Fibroblast of pulmonary artery (primary cell): ENCODE measurements around the gene LYPD6.

Experiments used
- DNase-seq: peaks from one replicate; pipeline ENCODE4 v3.0.0-alpha.2; 2010; ENCODE audit warnings: low read depth
- H3K4me3 ChIP-seq: replicated peaks from 2 replicates; pipeline ENCODE4 v1.5.1; 2011; ENCODE audit warnings: low read depth, mild to moderate bottlenecking, control low read depth, low read length, moderate library complexity
- CTCF ChIP-seq: IDR thresholded peaks from 2 replicates; pipeline ENCODE4 v1.5.1; 2011; ENCODE audit warnings: mild to moderate bottlenecking, control low read depth, low read length, inconsistent platforms; ENCODE audit errors: missing control alignments

LYPD6 gene

GRCh38 chr2:149472413-149472812, 142.0 kb downstream of the LYPD6 start:
- TF ChIP-seq CTCF: no peak
- no peak for DNase-seq
- H3K4me3 ChIP-seq: no peak overlapping the region

- no peak for TF ChIP-seq CTCF
- DNase-seq: no peak
- no peak overlapping the region for H3K4me3 ChIP-seq
Measured at GRCh38 chr2:149473068-149473467, 142.7 kb downstream of the LYPD6 start.

GRCh38 chr2:149473521-149473920, 143.1 kb downstream of the LYPD6 start:
- no peak for DNase-seq
- no peak for TF ChIP-seq CTCF
- no peak overlapping the region for H3K4me3 ChIP-seq

GRCh38 chr2:149483004-149483605, 152.7 kb downstream of the LYPD6 start:
- no peak for TF ChIP-seq CTCF
- H3K4me3 ChIP-seq: no peak overlapping the region
- DNase-seq: peak; percentile 16

- no peak overlapping the region for H3K4me3 ChIP-seq
- TF ChIP-seq CTCF: no peak
- DNase-seq: no peak
Measured at GRCh38 chr2:149486664-149487063, 156.3 kb downstream of the LYPD6 start.

GRCh38 chr2:149487189-149487588, 156.8 kb downstream of the LYPD6 start:
- H3K4me3 ChIP-seq: no peak overlapping the region
- TF ChIP-seq CTCF: peak; percentile 7
- no peak for DNase-seq

GRCh38 chr2:149488706-149489440, 158.5 kb downstream of the LYPD6 start:
- no peak overlapping the region for H3K4me3 ChIP-seq
- TF ChIP-seq CTCF: no peak
- no peak for DNase-seq
